ENCODE results near the gene NRGN. TPM values are rescaled to one million over a fixed set of nuclear protein-coding genes. Genes with fewer than 3 reads are reported as not detected.

NRGN gene
- polyA plus RNA-seq, 1 donor from 2014 or later, result 0.69 TPM

GRCh38 chr11:124751741-124752470 is 12.2 kb downstream of the NRGN start, which contains the start of gene VSIG2:
TSS of gene VSIG2 (minus strand) at chr11:124752255. CDS start at chr11:124752137, 118 bp downstream.
- Histone ChIP-seq H3K79me2 (replicated peaks; ENCODE audit: insufficient read depth, low read length) (no peaks in the 10 kb centered on the region), H2AFZ (ENCODE audit: low read depth, low read length) (no peak within 1 kb of the TSS), H3F3A (ENCODE audit: insufficient read depth, low read length, poor library complexity, severe bottlenecking) (no peaks in the 10 kb centered on the region), H3K9me3 (ENCODE audit: low read length) (no peaks in the 10 kb centered on the region), H3K36me3 (ENCODE audit: insufficient read depth, low read length) (no peaks in the 10 kb centered on the region), H3K9ac (ENCODE audit: low read length) (no peak within 1 kb of the TSS), H3K27me3 (ENCODE audit: insufficient read depth, low read depth, low read length) (peaks cover 97% of the 10 kb centered on the region), H3K4me3 (ENCODE audit: low read length) (no peak within 1 kb of the TSS), H3K27ac (ENCODE audit: low read length) (no peak within 1 kb of the TSS), H4K20me1 (ENCODE audit: insufficient read depth) (no peaks in the 10 kb centered on the region), H3K4me2 (ENCODE audit: low read length) (no peak within 1 kb of the TSS), H3K9me2 (ENCODE audit: insufficient read depth, low read length) (no peaks in the 10 kb centered on the region)
- TF ChIP-seq EZH2 (IDR thresholded peaks at IDR 0.05; ENCODE audit: borderline replicate concordance, insufficient read depth, low read length, poor library complexity, severe bottlenecking) (peak; percentile 61), MXI1 (conservative IDR thresholded peaks at IDR 0.05; ENCODE audit: poor library complexity, severe bottlenecking) (no peak)

GRCh38 chr11:124752471-124753102 is 12.8 kb downstream of the NRGN start:
- Histone ChIP-seq H3K36me3 (ENCODE audit: insufficient read depth, low read length) (no peaks in the 10 kb centered on the region), H4K20me1 (ENCODE audit: insufficient read depth) (no peaks in the 10 kb centered on the region), H3K9ac (ENCODE audit: low read length) (no peak overlapping the region), H3K4me3 (ENCODE audit: low read length) (no peak overlapping the region), H3F3A (ENCODE audit: insufficient read depth, low read length, poor library complexity, severe bottlenecking) (no peaks in the 10 kb centered on the region), H3K4me2 (ENCODE audit: low read length) (no peak overlapping the region), H2AFZ (ENCODE audit: low read depth, low read length) (no peak overlapping the region), H3K27ac (ENCODE audit: low read length) (no peak overlapping the region), H3K27me3 (ENCODE audit: insufficient read depth, low read depth, low read length) (peaks cover 97% of the 10 kb centered on the region), H3K9me3 (ENCODE audit: low read length) (no peaks in the 10 kb centered on the region), H3K79me2 (replicated peaks; ENCODE audit: insufficient read depth, low read length) (no peaks in the 10 kb centered on the region), H3K9me2 (ENCODE audit: insufficient read depth, low read length) (no peaks in the 10 kb centered on the region)
- TF ChIP-seq CTCF (IDR thresholded peaks at IDR 0.05; ENCODE audit: poor library complexity, severe bottlenecking) (no peak), TAF1 (IDR thresholded peaks at IDR 0.05; ENCODE audit: low read depth) (no peak), POLR2AphosphoS5 (IDR thresholded peaks at IDR 0.05) (no peak), EP300 (conservative IDR thresholded peaks at IDR 0.05; ENCODE audit: poor library complexity, severe bottlenecking) (no peak), RAD21 (conservative IDR thresholded peaks at IDR 0.05) (no peak), MXI1 (conservative IDR thresholded peaks at IDR 0.05; ENCODE audit: poor library complexity, severe bottlenecking) (no peak), SMC3 (conservative IDR thresholded peaks at IDR 0.05; ENCODE audit: poor library complexity) (no peak), EZH2 (IDR thresholded peaks at IDR 0.05; ENCODE audit: borderline replicate concordance, insufficient read depth, low read length, poor library complexity, severe bottlenecking) (no peak), REST (IDR thresholded peaks at IDR 0.05; ENCODE audit: borderline replicate concordance) (no peak)
